ENCODE results near the gene GRAMD4. TPM values are rescaled to one million over a fixed set of nuclear protein-coding genes. Genes with fewer than 3 reads are reported as not detected.
A peak's percentile ranks its signal among the peaks of the same experiment; 100 is the strongest.
"Not testable (repeated sequence)": the region's sequence is repeated elsewhere in the genome, so short reads cannot be mapped to it uniquely, and the experiment has no call there.

Gene GRAMD4
- total and polyA plus RNA-seq, 4 donors, result 16.3 to 67.7 (median 21.2) TPM

GRCh38 chr22:46633334-46633890, 13.2 kb downstream of the GRAMD4 start:
- WGBS, 2 donors, result 82 to 91% methylated on average over 9 to 10 of the region's 10 CpGs
- Histone ChIP-seq H3K27ac (ENCODE audit: low read depth in 1 of 2, low read length in 1 of 2) (peak overlapping the region in 1 of 2 donors; percentile 17), H3K4me1 (ENCODE audit: control insufficient read depth in 5 of 5, insufficient read depth in 5 of 5, low read length in 5 of 5) (peaks cover 0 to 5% (median 3%) of the 10 kb centered on the region in 5 donors), H3K36me3 (ENCODE audit: control insufficient read depth in 4 of 4, insufficient read depth in 4 of 4, low read length in 4 of 4) (peaks cover 0 to 10% (median 0%) of the 10 kb centered on the region in 4 donors), H3K4me3 (no peak overlapping the region), H3K9me3 (ENCODE audit: control insufficient read depth in 4 of 4, insufficient read depth in 3 of 4, low read length in 3 of 4) (no peaks in the 10 kb centered on the region), H3K9ac (ENCODE audit: insufficient read depth in 1 of 2, low read length in 2 of 2) (no peak overlapping the region), H3K27me3 (ENCODE audit: control insufficient read depth in 3 of 3, insufficient read depth in 3 of 3, low read length in 2 of 3) (no peaks in the 10 kb centered on the region)
- TF ChIP-seq CTCF (IDR thresholded peaks at IDR 0.05; ENCODE audit: control extremely low read depth, extremely low read depth), result no peak
- ATAC-seq (ENCODE audit: insufficient read depth, low FRiP score), result no peak
- DNase-seq, result no peak

- DNase-seq, result peak in 2 of 3 donors; percentile 52 to 68
- peaks cover 3 to 9% (median 4%) of the 10 kb centered on the region in 5 donors for H3K4me1 ChIP-seq (ENCODE audit: control insufficient read depth in 5 of 5, insufficient read depth in 5 of 5, low read length in 5 of 5)
- H3K9me3 ChIP-seq (ENCODE audit: control insufficient read depth in 4 of 4, insufficient read depth in 3 of 4, low read length in 3 of 4), result no peaks in the 10 kb centered on the region
- no peaks in the 10 kb centered on the region for H3K27me3 ChIP-seq (ENCODE audit: control insufficient read depth in 3 of 3, insufficient read depth in 3 of 3, low read length in 2 of 3)
- peak overlapping the region in 1 of 2 donors; percentile 17 for H3K27ac ChIP-seq (ENCODE audit: low read depth in 1 of 2, low read length in 1 of 2)
- ATAC-seq (ENCODE audit: insufficient read depth, low FRiP score), result no peak
- H3K36me3 ChIP-seq (ENCODE audit: control insufficient read depth in 4 of 4, insufficient read depth in 4 of 4, low read length in 4 of 4), result peaks cover 0 to 10% (median 2%) of the 10 kb centered on the region in 4 donors
- WGBS, 2 donors, result 81 to 87% methylated on average over 11 of the region's 11 CpGs
- H3K4me3 ChIP-seq, result no peak overlapping the region
- TF ChIP-seq CTCF (IDR thresholded peaks at IDR 0.05; ENCODE audit: control extremely low read depth, extremely low read depth), result no peak
- H3K9ac ChIP-seq (ENCODE audit: insufficient read depth in 1 of 2, low read length in 2 of 2), result no peak overlapping the region
Observed at GRCh38 chr22:46634011-46634699, 14.0 kb downstream of the GRAMD4 start.

- not testable (repeated sequence) for DNase-seq; H3K27ac ChIP-seq (ENCODE audit: low read depth in 1 of 2, low read length in 1 of 2); H3K27me3 ChIP-seq (ENCODE audit: control insufficient read depth in 3 of 3, insufficient read depth in 3 of 3, low read length in 2 of 3); H3K9me3 ChIP-seq (ENCODE audit: control insufficient read depth in 4 of 4, insufficient read depth in 3 of 4, low read length in 3 of 4); H3K4me3 ChIP-seq; ATAC-seq (ENCODE audit: insufficient read depth, low FRiP score); H3K9ac ChIP-seq (ENCODE audit: insufficient read depth in 1 of 2, low read length in 2 of 2)
- Histone ChIP-seq H3K4me1 (ENCODE audit: control insufficient read depth in 5 of 5, insufficient read depth in 5 of 5, low read length in 5 of 5) (peaks cover 4 to 14% (median 7%) of the 10 kb centered on the region in 5 donors), H3K36me3 (ENCODE audit: control insufficient read depth in 4 of 4, insufficient read depth in 4 of 4, low read length in 4 of 4) (peaks cover 0 to 14% (median 2%) of the 10 kb centered on the region in 4 donors)
- 46 to 69% methylated on average over 24 to 30 of the region's 30 CpGs for WGBS, 2 donors
Observed at GRCh38 chr22:46634973-46635685, 14.9 kb downstream of the GRAMD4 start.

- peaks cover 0 to 3% (median 0%) of the 10 kb centered on the region in 4 donors for H3K9me3 ChIP-seq (ENCODE audit: control insufficient read depth in 4 of 4, insufficient read depth in 3 of 4, low read length in 3 of 4)
- no peak overlapping the region for H3K4me3 ChIP-seq
- peaks cover 7 to 14% (median 11%) of the 10 kb centered on the region in 5 donors for H3K4me1 ChIP-seq (ENCODE audit: control insufficient read depth in 5 of 5, insufficient read depth in 5 of 5, low read length in 5 of 5)
- no peak for ATAC-seq (ENCODE audit: insufficient read depth, low FRiP score)
- H3K27me3 ChIP-seq (ENCODE audit: control insufficient read depth in 3 of 3, insufficient read depth in 3 of 3, low read length in 2 of 3), result no peaks in the 10 kb centered on the region
- H3K27ac ChIP-seq (ENCODE audit: low read depth in 1 of 2, low read length in 1 of 2), result no peak overlapping the region
- WGBS, 2 donors, result 71 to 86% methylated on average over 10 to 11 of the region's 11 CpGs
- no peak for DNase-seq
- no peak overlapping the region for H3K9ac ChIP-seq (ENCODE audit: insufficient read depth in 1 of 2, low read length in 2 of 2)
- peaks cover 0 to 12% (median 2%) of the 10 kb centered on the region in 4 donors for H3K36me3 ChIP-seq (ENCODE audit: control insufficient read depth in 4 of 4, insufficient read depth in 4 of 4, low read length in 4 of 4)
- TF ChIP-seq CTCF (IDR thresholded peaks at IDR 0.05; ENCODE audit: control extremely low read depth, extremely low read depth), result no peak
Observed at GRCh38 chr22:46635756-46636155, 15.6 kb downstream of the GRAMD4 start.

Measured in lung (tissue), 12 donors.